ENCODE measurements around the gene RASL11B.

GRCh38 chr4:52862639-52863161, 583 bp downstream of the RASL11B start:
- TF ChIP-seq CTCF (conservative IDR thresholded peaks at IDR 0.05; ENCODE audit: low read length) (no peak), EZH2phosphoT487 (IDR thresholded peaks at IDR 0.05; ENCODE audit: borderline replicate concordance) (no peak)

All from Loucy (cell line).